ENCODE data around the gene AGFG2.
"Not testable (repeated sequence)": the region's sequence is repeated elsewhere in the genome, so short reads cannot be mapped to it uniquely, and the experiment has no call there.

- not testable (repeated sequence) for TF ChIP-seq POLR2A, CTCF (IDR thresholded peaks at IDR 0.05)
Measured at GRCh38 chr7:100564405-100564804, 25.4 kb downstream of the AGFG2 start.

Measured in lower leg skin (tissue), 3 donors.